GM23338 (cell line): ENCODE measurements around the gene SNRPD2. TPM values are rescaled to one million over a fixed set of nuclear protein-coding genes. Genes with fewer than 3 reads are reported as not detected.

Source experiments
- ATAC-seq: fragments of 200-7000 bp; cut with Tn5 transposase; 3 replicates; pipeline ENCODE4 v1.9.1; 2020
- DNase-seq: peaks from one replicate; pipeline ENCODE4 v3.0.0-alpha.2; 2015; ENCODE audit warnings: low spot score
- H2AFZ ChIP-seq: fragments of 200-600 bp; sonication (generic); 2 replicates; pipeline ENCODE4 v1.8.0; 2016; ENCODE audit warnings: antibody characterized with exemption, mild to moderate bottlenecking, moderate library complexity
- H3F3A ChIP-seq: fragments of 200-600 bp; sonication (generic); replicated peaks from 2 replicates; pipeline ENCODE4 v1.8.0; 2017; ENCODE audit warnings: antibody characterized with exemption, mixed run types, low read depth
- H3K27ac ChIP-seq: fragments of 200-600 bp; sonication (generic); 2 replicates; pipeline ENCODE4 v1.6.1; 2016; ENCODE audit warnings: low read depth
- H3K27me3 ChIP-seq: fragments of 200-600 bp; sonication (generic); 2 replicates; pipeline ENCODE4 v1.8.0; 2016; ENCODE audit warnings: mild to moderate bottlenecking, mixed run types, moderate library complexity; ENCODE audit not compliant: insufficient read depth
- H3K36me3 ChIP-seq: fragments of 200-600 bp; sonication (generic); 2 replicates; pipeline ENCODE4 v1.8.0; 2016; ENCODE audit warnings: mild to moderate bottlenecking; ENCODE audit not compliant: insufficient read depth
- H3K4me1 ChIP-seq: fragments of 200-600 bp; sonication (generic); 2 replicates; pipeline ENCODE4 v1.8.0; 2016; ENCODE audit warnings: mild to moderate bottlenecking, moderate library complexity; ENCODE audit not compliant: insufficient read depth
- H3K4me2 ChIP-seq: fragments of 200-600 bp; sonication (generic); 2 replicates; pipeline ENCODE4 v1.7.1; 2017; ENCODE audit warnings: mixed run types
- H3K4me3 ChIP-seq: fragments of 200-600 bp; sonication (generic); 2 replicates; pipeline ENCODE4 v1.6.1; 2016; ENCODE audit warnings: mixed run types
- H3K79me2 ChIP-seq: fragments of 200-600 bp; sonication (generic); replicated peaks from 2 replicates; pipeline ENCODE4 v1.8.0; 2017; ENCODE audit warnings: mild to moderate bottlenecking; ENCODE audit not compliant: insufficient read depth
- H3K9me2 ChIP-seq: fragments of 200-600 bp; sonication (generic); 2 replicates; pipeline ENCODE4 v1.8.0; 2017; ENCODE audit not compliant: insufficient read depth
- H4K20me1 ChIP-seq: fragments of 200-600 bp; sonication (generic); replicated peaks from 2 replicates; pipeline ENCODE4 v1.8.0; 2017; ENCODE audit warnings: mild to moderate bottlenecking; ENCODE audit not compliant: insufficient read depth
- H3K27ac Mint-ChIP-seq: 2 replicates; pipeline ENCODE4 v1.8.0; 2020; ENCODE audit warnings: inconsistent platforms, mild to moderate bottlenecking, moderate library complexity, mixed read lengths
- H3K27me3 Mint-ChIP-seq: 3 replicates; pipeline ENCODE4 v1.8.0; 2022; ENCODE audit warnings: low read depth, mild to moderate bottlenecking, moderate library complexity, mixed read lengths, inconsistent platforms; ENCODE audit not compliant: insufficient read depth, poor library complexity
- H3K36me3 Mint-ChIP-seq: 3 replicates; pipeline ENCODE4 v1.8.0; 2021; ENCODE audit warnings: low read depth, mild to moderate bottlenecking, inconsistent platforms, moderate library complexity, mixed read lengths
- H3K4me1 Mint-ChIP-seq: 3 replicates; pipeline ENCODE4 v1.8.0; 2020; ENCODE audit warnings: mild to moderate bottlenecking, inconsistent platforms, mixed read lengths
- H3K4me3 Mint-ChIP-seq: 3 replicates; pipeline ENCODE4 v1.8.0; 2021; ENCODE audit warnings: moderate library complexity, mild to moderate bottlenecking, inconsistent platforms, mixed read lengths
- H3K9me3 Mint-ChIP-seq: 3 replicates; pipeline ENCODE4 v1.8.0; 2020; ENCODE audit warnings: moderate library complexity, mild to moderate bottlenecking, inconsistent platforms, mixed read lengths
- ETS1 ChIP-seq: IDR thresholded peaks from 2 replicates; pipeline ENCODE4 v1.6.1; 2016; ENCODE audit warnings: antibody characterized with exemption
- EZH2 ChIP-seq: fragments of 200-600 bp; sonication (generic); IDR thresholded peaks from one replicate; pipeline ENCODE4 v1.8.0; 2017; ENCODE audit warnings: antibody characterized with exemption, mild to moderate bottlenecking, low read depth; ENCODE audit not compliant: unreplicated experiment
- JUNB ChIP-seq: IDR thresholded peaks from one replicate; pipeline ENCODE4 v1.6.1; 2016; ENCODE audit warnings: antibody characterized with exemption; ENCODE audit not compliant: unreplicated experiment
- NANOG ChIP-seq: IDR thresholded peaks from 2 replicates; pipeline ENCODE4 v1.6.1; 2016; ENCODE audit warnings: antibody characterized with exemption, borderline replicate concordance
- POLR2AphosphoS5 ChIP-seq: IDR thresholded peaks from 2 replicates; pipeline ENCODE4 v1.6.1; 2016; ENCODE audit warnings: antibody characterized with exemption, low read depth
- ZNF331 ChIP-seq: fragments of 250-450 bp; sonication (Bioruptor Pico); IDR thresholded peaks from 2 replicates; pipeline ENCODE4 v1.5.0; 2020; ENCODE audit warnings: low read depth, mild to moderate bottlenecking, moderate library complexity
- ZNF462 ChIP-seq: fragments of 250-450 bp; sonication (Bioruptor Pico); IDR thresholded peaks from 2 replicates; pipeline ENCODE4 v1.5.0; 2020; ENCODE audit warnings: mild to moderate bottlenecking, moderate library complexity
- polyA plus RNA-seq: library from polyadenylated mRNA; unstranded; fragments of >200 nt; fragmentation: Nextera tagmentation; extraction: Ambion mirVana; gene quantifications from 2 replicates; pipeline ENCODE4 v1.2.1, GENCODE V29; 2016
- total RNA-seq: library from RNA; depleted of rRNA; stranded (reverse); fragments of >200 nt; shearing (Covaris generic); gene quantifications from 2 replicates; pipeline ENCODE4 v1.2.3, GENCODE V29; 2014

Gene SNRPD2
- total and polyA plus RNA-seq, 2 experiments from 2014 or later: 169 to 1,375 TPM

- H2AFZ ChIP-seq: peak overlapping the region; percentile 95
- peak; percentile 25 for ATAC-seq
- H4K20me1 ChIP-seq: no peaks in the 10 kb centered on the region
- Mint-ChIP-seq H3K27me3 (peaks cover 46% of the 10 kb centered on the region), H3K27ac (peak overlapping the region; percentile 51), H3K4me3 (peak overlapping the region; percentile 75), H3K36me3 (peaks cover under 1% of the 10 kb centered on the region; the same call in 1 of the 3 replicates), H3K9me3 (peaks cover 8% of the 10 kb centered on the region; the same call in 2 of the 3 replicates), H3K4me1 (peaks cover 46% of the 10 kb centered on the region)
- H3F3A ChIP-seq: peaks cover 42% of the 10 kb centered on the region
- no peaks in the 10 kb centered on the region for H3K79me2 ChIP-seq
- H3K4me2 ChIP-seq: peak overlapping the region; percentile 97
- peak; percentile 100 for DNase-seq
- no peak overlapping the region; the same call in 1 of the 2 replicates for H3K27ac ChIP-seq
- H3K27me3 ChIP-seq: peaks cover 18% of the 10 kb centered on the region
- peaks cover 44% of the 10 kb centered on the region for H3K4me1 ChIP-seq
- no peaks in the 10 kb centered on the region for H3K36me3 ChIP-seq
- peak overlapping the region; percentile 64 for H3K4me3 ChIP-seq
- TF ChIP-seq JUNB (no peak), EZH2 (no peak), ETS1 (no peak), ZNF462 (no peak), ZNF331 (CRISPR knock-in tag) (no peak), POLR2AphosphoS5 (peak; percentile 47; the same call in 1 of the 2 replicates), NANOG (no peak)
- H3K9me2 ChIP-seq: no peaks in the 10 kb centered on the region
Observed at GRCh38 chr19:45641274-45642105, 50.3 kb downstream of the SNRPD2 start.
